SK-N-SH treated with all-trans-retinoic acid at 6 μM for 48 hours (cell line): ENCODE data around the gene ADPRHL1.

Source experiments
- ATAC-seq: fragments of 200-7000 bp; cut with Tn5 transposase; 3 replicates; pipeline ENCODE4 v1.9.1; 2020; ENCODE audit warnings: mild to moderate bottlenecking, moderate library complexity
- BACH2 ChIP-seq: fragments of 250-450 bp; sonication (Bioruptor Pico); IDR thresholded peaks from 2 replicates; pipeline ENCODE4 v1.9.0; 2021; ENCODE audit warnings: mild to moderate bottlenecking, borderline replicate concordance
- CSDC2 ChIP-seq: fragments of 250-450 bp; sonication (Bioruptor Pico); IDR thresholded peaks from 2 replicates; pipeline ENCODE4 v1.5.0; 2020; ENCODE audit warnings: mild to moderate bottlenecking, moderate library complexity
- ESRRG ChIP-seq: fragments of 250-450 bp; sonication (Bioruptor Pico); IDR thresholded peaks from 2 replicates; pipeline ENCODE4 v1.6.1; 2021; ENCODE audit warnings: mild to moderate bottlenecking
- GLIS3 ChIP-seq: fragments of 250-450 bp; sonication (Bioruptor Pico); IDR thresholded peaks from 2 replicates; pipeline ENCODE4 v1.5.0; 2020; ENCODE audit warnings: mild to moderate bottlenecking, moderate library complexity
- ISL1 ChIP-seq: fragments of 250-450 bp; sonication (Bioruptor Pico); IDR thresholded peaks from 2 replicates; pipeline ENCODE4 v2.1.2; 2022; ENCODE audit warnings: mild to moderate bottlenecking, moderate library complexity
- OSR1 ChIP-seq: fragments of 250-450 bp; sonication (Bioruptor Pico); IDR thresholded peaks from 2 replicates; pipeline ENCODE4 v1.8.0; 2022; ENCODE audit warnings: moderate library complexity, mild to moderate bottlenecking, inconsistent platforms
- PPARA ChIP-seq: fragments of 250-450 bp; sonication (Bioruptor Pico); IDR thresholded peaks from 2 replicates; pipeline ENCODE4 v1.5.0; 2020; ENCODE audit warnings: mild to moderate bottlenecking, borderline replicate concordance
- RARB ChIP-seq: fragments of 250-450 bp; sonication (Bioruptor Pico); IDR thresholded peaks from 2 replicates; pipeline ENCODE4 v1.8.0; 2021; ENCODE audit warnings: mild to moderate bottlenecking, moderate library complexity
- SNAI2 ChIP-seq: fragments of 250-450 bp; sonication (Bioruptor Pico); IDR thresholded peaks from 2 replicates; pipeline ENCODE4 v1.5.0; 2020; ENCODE audit warnings: mild to moderate bottlenecking, moderate library complexity
- TCF4 ChIP-seq: fragments of 250-450 bp; sonication (Bioruptor Pico); IDR thresholded peaks from 2 replicates; pipeline ENCODE4 v1.8.0; 2021; ENCODE audit warnings: mild to moderate bottlenecking, moderate library complexity, borderline replicate concordance
- TOX ChIP-seq: fragments of 250-450 bp; sonication (Bioruptor Pico); IDR thresholded peaks from 2 replicates; pipeline ENCODE4 v1.8.0; 2021; ENCODE audit warnings: mild to moderate bottlenecking, moderate library complexity, borderline replicate concordance
- ZC3H10 ChIP-seq: fragments of 250-450 bp; sonication (Bioruptor Pico); IDR thresholded peaks from 2 replicates; pipeline ENCODE4 v1.5.1; 2021; ENCODE audit warnings: mild to moderate bottlenecking, moderate library complexity
- ZFP3 ChIP-seq: fragments of 250-450 bp; sonication (Bioruptor Pico); IDR thresholded peaks from 2 replicates; pipeline ENCODE4 v1.5.0; 2020; ENCODE audit warnings: mild to moderate bottlenecking, moderate library complexity
- ZFP30 ChIP-seq: fragments of 450-650 bp; formaldehyde crosslinking; IDR thresholded peaks from 2 replicates; pipeline ENCODE4 v1.5.0; 2022; ENCODE audit warnings: mild to moderate bottlenecking, moderate library complexity
- ZNF565 ChIP-seq: fragments of 450-650 bp; formaldehyde crosslinking; conservative IDR thresholded peaks from 2 replicates; pipeline ENCODE4 v1.5.0; 2020; ENCODE audit warnings: low read depth, mild to moderate bottlenecking, moderate library complexity
- ZNF70 ChIP-seq: fragments of 450-650 bp; formaldehyde crosslinking; IDR thresholded peaks from 2 replicates; pipeline ENCODE4 v1.5.0; 2020; ENCODE audit warnings: mild to moderate bottlenecking, moderate library complexity
- ZNF8 ChIP-seq: fragments of 450-650 bp; formaldehyde crosslinking; IDR thresholded peaks from 2 replicates; pipeline ENCODE4 v1.5.0; 2020; ENCODE audit warnings: mild to moderate bottlenecking, moderate library complexity
- TF ChIP-seq, protein P1 (sequence below): fragments of 250-450 bp; sonication (Bioruptor Pico); IDR thresholded peaks from 2 replicates; pipeline ENCODE4 v1.8.0; 2020; ENCODE audit warnings: mild to moderate bottlenecking, moderate library complexity, borderline replicate concordance
- TF ChIP-seq, protein P2 (sequence below): fragments of 250-450 bp; sonication (Bioruptor Pico); IDR thresholded peaks from 2 replicates; pipeline ENCODE4 v1.5.0; 2020; ENCODE audit warnings: mild to moderate bottlenecking, moderate library complexity
- TF ChIP-seq, protein P3 (sequence below): fragments of 250-450 bp; sonication (Bioruptor Pico); IDR thresholded peaks from 2 replicates; pipeline ENCODE4 v1.5.1; 2021; ENCODE audit warnings: mild to moderate bottlenecking, moderate library complexity
- TF ChIP-seq, protein P4 (sequence below): fragments of 250-450 bp; sonication (Bioruptor Pico); IDR thresholded peaks from 2 replicates; pipeline ENCODE4 v1.5.1; 2020; ENCODE audit warnings: low read depth, mild to moderate bottlenecking, moderate library complexity

Gene ADPRHL1

DNA sequence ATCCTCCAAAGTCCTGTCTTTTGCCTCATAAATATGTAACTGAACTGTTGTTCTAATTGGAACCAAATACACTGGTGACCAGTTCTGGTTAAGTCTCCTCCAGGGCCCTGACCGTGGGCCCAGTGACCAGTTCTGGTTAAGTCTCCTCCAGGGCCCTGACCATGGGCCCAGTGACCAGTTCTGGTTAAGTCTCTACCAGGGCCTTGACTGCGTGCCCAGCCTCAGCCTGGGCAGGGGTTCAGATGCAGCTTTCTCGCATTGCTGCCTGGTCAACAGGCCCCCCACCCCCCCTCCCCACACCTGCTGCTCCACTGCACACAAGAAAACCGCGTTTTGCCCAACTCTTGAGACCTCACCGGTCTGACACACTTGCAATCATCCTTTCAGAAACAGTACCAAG, 85.5 kb downstream of the ADPRHL1 start:
- ATAC-seq: no peak
- TF ChIP-seq PPARA (CRISPR knock-in tag) (no peak), ZNF565 (CRISPR knock-in tag) (no peak)
- TF ChIP-seq, protein P1, sequence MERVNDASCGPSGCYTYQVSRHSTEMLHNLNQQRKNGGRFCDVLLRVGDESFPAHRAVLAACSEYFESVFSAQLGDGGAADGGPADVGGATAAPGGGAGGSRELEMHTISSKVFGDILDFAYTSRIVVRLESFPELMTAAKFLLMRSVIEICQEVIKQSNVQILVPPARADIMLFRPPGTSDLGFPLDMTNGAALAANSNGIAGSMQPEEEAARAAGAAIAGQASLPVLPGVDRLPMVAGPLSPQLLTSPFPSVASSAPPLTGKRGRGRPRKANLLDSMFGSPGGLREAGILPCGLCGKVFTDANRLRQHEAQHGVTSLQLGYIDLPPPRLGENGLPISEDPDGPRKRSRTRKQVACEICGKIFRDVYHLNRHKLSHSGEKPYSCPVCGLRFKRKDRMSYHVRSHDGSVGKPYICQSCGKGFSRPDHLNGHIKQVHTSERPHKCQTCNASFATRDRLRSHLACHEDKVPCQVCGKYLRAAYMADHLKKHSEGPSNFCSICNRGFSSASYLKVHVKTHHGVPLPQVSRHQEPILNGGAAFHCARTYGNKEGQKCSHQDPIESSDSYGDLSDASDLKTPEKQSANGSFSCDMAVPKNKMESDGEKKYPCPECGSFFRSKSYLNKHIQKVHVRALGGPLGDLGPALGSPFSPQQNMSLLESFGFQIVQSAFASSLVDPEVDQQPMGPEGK: no peak

DNA sequence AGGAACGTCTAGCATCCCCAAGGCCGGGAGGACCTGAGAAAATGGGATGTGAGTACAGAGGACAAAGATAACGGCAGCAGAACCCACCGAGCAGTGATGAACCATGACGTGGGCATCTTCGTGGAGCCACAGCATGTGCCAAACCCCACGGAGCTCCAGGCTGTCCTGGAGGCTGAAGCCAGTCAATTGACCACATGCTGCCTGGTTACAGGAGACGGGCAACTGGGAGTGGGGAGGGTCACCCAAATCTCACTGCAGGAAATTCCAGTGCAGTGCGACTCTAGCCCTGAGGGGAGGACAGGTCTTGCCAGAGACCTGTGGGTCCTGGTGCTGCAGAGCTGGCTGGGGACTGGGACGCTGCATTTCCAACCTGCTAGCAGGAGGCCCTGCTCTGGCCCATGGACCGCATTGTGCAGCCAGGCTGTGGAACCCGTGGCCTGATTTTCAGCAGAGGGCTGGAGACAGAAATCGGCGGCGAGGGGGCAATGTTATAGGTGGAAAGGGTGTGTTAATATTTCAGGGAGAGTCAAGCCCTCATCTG, 86.2 kb downstream of the ADPRHL1 start:
- TF ChIP-seq SNAI2 (CRISPR knock-in tag): no peak
- TF ChIP-seq ZFP3 (CRISPR knock-in tag): no peak
- no peak for TF ChIP-seq RARB
- no peak for TF ChIP-seq ZC3H10 (CRISPR knock-in tag)
- TF ChIP-seq ZNF70: no peak
- TF ChIP-seq, protein P2, sequence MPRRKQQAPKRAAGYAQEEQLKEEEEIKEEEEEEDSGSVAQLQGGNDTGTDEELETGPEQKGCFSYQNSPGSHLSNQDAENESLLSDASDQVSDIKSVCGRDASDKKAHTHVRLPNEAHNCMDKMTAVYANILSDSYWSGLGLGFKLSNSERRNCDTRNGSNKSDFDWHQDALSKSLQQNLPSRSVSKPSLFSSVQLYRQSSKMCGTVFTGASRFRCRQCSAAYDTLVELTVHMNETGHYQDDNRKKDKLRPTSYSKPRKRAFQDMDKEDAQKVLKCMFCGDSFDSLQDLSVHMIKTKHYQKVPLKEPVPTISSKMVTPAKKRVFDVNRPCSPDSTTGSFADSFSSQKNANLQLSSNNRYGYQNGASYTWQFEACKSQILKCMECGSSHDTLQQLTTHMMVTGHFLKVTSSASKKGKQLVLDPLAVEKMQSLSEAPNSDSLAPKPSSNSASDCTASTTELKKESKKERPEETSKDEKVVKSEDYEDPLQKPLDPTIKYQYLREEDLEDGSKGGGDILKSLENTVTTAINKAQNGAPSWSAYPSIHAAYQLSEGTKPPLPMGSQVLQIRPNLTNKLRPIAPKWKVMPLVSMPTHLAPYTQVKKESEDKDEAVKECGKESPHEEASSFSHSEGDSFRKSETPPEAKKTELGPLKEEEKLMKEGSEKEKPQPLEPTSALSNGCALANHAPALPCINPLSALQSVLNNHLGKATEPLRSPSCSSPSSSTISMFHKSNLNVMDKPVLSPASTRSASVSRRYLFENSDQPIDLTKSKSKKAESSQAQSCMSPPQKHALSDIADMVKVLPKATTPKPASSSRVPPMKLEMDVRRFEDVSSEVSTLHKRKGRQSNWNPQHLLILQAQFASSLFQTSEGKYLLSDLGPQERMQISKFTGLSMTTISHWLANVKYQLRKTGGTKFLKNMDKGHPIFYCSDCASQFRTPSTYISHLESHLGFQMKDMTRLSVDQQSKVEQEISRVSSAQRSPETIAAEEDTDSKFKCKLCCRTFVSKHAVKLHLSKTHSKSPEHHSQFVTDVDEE: no peak
- no peak for TF ChIP-seq BACH2
- TF ChIP-seq, protein P3, sequence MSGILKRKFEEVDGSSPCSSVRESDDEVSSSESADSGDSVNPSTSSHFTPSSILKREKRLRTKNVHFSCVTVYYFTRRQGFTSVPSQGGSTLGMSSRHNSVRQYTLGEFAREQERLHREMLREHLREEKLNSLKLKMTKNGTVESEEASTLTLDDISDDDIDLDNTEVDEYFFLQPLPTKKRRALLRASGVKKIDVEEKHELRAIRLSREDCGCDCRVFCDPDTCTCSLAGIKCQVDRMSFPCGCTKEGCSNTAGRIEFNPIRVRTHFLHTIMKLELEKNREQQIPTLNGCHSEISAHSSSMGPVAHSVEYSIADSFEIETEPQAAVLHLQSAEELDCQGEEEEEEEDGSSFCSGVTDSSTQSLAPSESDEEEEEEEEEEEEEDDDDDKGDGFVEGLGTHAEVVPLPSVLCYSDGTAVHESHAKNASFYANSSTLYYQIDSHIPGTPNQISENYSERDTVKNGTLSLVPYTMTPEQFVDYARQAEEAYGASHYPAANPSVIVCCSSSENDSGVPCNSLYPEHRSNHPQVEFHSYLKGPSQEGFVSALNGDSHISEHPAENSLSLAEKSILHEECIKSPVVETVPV: no peak
- TF ChIP-seq TOX: no peak
- TF ChIP-seq ESRRG (CRISPR knock-in tag): no peak
- no peak for TF ChIP-seq ZFP30
- no peak for TF ChIP-seq ISL1 (CRISPR knock-in tag)
- TF ChIP-seq TCF4 (CRISPR knock-in tag): no peak
- no peak for TF ChIP-seq CSDC2
- TF ChIP-seq ZNF565 (CRISPR knock-in tag): no peak
- TF ChIP-seq GLIS3: no peak
- TF ChIP-seq, protein P4, sequence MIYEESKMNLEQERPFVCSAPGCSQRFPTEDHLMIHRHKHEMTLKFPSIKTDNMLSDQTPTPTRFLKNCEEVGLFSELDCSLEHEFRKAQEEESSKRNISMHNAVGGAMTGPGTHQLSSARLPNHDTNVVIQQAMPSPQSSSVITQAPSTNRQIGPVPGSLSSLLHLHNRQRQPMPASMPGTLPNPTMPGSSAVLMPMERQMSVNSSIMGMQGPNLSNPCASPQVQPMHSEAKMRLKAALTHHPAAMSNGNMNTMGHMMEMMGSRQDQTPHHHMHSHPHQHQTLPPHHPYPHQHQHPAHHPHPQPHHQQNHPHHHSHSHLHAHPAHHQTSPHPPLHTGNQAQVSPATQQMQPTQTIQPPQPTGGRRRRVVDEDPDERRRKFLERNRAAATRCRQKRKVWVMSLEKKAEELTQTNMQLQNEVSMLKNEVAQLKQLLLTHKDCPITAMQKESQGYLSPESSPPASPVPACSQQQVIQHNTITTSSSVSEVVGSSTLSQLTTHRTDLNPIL (CRISPR knock-in tag): no peak
- TF ChIP-seq ZNF8: no peak
- TF ChIP-seq PPARA (CRISPR knock-in tag): no peak
- no peak for ATAC-seq

DNA sequence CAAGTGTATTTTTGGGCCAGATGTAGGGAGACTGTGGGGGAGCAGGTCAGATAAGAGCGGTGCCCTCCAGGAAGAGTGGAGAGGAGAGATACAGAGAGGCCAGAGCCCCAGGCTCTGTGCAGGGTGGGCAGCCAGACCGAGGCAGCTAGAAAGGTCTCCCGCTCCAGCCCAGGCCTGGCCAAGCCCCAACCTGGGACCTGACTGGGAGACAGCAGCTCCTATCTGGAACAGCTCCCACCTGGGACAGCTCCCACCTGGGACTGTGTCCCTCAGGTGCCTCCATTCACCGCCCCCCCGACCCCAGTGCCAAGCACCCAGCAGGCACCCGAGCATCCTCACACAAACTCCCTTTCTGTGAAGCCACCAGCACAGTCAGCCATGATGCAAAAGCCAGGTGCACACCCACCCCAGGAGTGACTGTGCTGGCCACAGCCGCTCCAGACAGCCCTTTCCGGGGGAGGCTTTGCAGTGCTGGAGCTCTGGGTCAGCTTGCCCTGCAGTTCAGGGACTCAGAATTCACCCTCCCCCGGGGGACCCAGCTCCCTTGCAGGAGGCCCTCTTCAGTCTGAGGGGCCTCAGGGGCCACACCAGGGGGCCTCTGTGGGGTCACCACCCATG, 87.2 kb downstream of the ADPRHL1 start:
- TF ChIP-seq, protein P4 (CRISPR knock-in tag): no peak
- TF ChIP-seq ZNF8 (no peak), SNAI2 (CRISPR knock-in tag) (no peak), GLIS3 (no peak), ZFP3 (CRISPR knock-in tag) (no peak), OSR1 (CRISPR knock-in tag) (no peak), ZFP30 (no peak)
- TF ChIP-seq, protein P2: no peak
- no peak; the same call in 2 of the 3 replicates for ATAC-seq
